ENCODE results near the gene JMJD7.
A peak's percentile ranks its signal among the peaks of the same experiment; 100 is the strongest.

Gene JMJD7

GRCh38 chr15:41880156-41880877 is 52.4 kb downstream of the JMJD7 start:
- DNase-seq (ENCODE audit: low read depth): no peak
- H3K4me3 ChIP-seq (ENCODE audit: low read depth, low read length): no peak overlapping the region
- TF ChIP-seq CTCF (conservative IDR thresholded peaks at IDR 0.05; ENCODE audit: low read depth, low read length): no peak

GRCh38 chr15:41881086-41881485 is 53.2 kb downstream of the JMJD7 start:
- no peak for DNase-seq (ENCODE audit: low read depth)
- no peak overlapping the region for H3K4me3 ChIP-seq (ENCODE audit: low read depth, low read length)
- TF ChIP-seq CTCF (conservative IDR thresholded peaks at IDR 0.05; ENCODE audit: low read depth, low read length): no peak

GRCh38 chr15:41881550-41881919 is 53.6 kb downstream of the JMJD7 start:
- no peak for DNase-seq (ENCODE audit: low read depth)
- TF ChIP-seq CTCF (conservative IDR thresholded peaks at IDR 0.05; ENCODE audit: low read depth, low read length): no peak
- H3K4me3 ChIP-seq (ENCODE audit: low read depth, low read length): no peak overlapping the region

- no peak for TF ChIP-seq CTCF (conservative IDR thresholded peaks at IDR 0.05; ENCODE audit: low read depth, low read length)
- peak; percentile 46 for DNase-seq (ENCODE audit: low read depth)
- H3K4me3 ChIP-seq (ENCODE audit: low read depth, low read length): peak overlapping the region; percentile 17
Observed at GRCh38 chr15:41881920-41882688, 54.2 kb downstream of the JMJD7 start.

- no peak for TF ChIP-seq CTCF (conservative IDR thresholded peaks at IDR 0.05; ENCODE audit: low read depth, low read length)
- DNase-seq (ENCODE audit: low read depth): no peak
- H3K4me3 ChIP-seq (ENCODE audit: low read depth, low read length): no peak overlapping the region
Observed at GRCh38 chr15:41882689-41883483, 55.0 kb downstream of the JMJD7 start.

DNA sequence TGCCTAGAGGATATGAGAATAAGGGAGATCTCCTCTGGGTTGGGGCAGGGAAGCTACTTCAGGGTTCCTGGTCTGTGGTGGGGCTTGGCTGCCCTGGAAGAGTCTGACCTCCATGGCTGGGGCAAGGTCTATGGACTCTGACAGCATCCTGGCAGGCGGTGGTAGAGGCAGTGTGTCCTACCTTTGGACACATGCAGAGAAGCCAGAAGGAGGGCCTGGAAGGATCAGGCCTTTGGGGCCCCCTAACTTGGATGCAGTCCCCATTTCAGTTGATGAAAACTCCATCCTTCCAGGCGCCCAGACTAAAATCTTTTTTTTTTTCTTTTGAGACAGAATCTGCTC is 55.6 kb downstream of the JMJD7 start:
- no peak overlapping the region for H3K4me3 ChIP-seq (ENCODE audit: low read depth, low read length)
- DNase-seq (ENCODE audit: low read depth): no peak
- TF ChIP-seq CTCF (conservative IDR thresholded peaks at IDR 0.05; ENCODE audit: low read depth, low read length): no peak

All from choroid plexus epithelial cell (primary cell).